Glutamatergic neuron (in vitro differentiated cells): Measurements from ENCODE around the gene CACNA1E. TPM values are rescaled to one million over a fixed set of nuclear protein-coding genes. Genes with fewer than 3 reads are reported as not detected.

Experiments used
- DNase-seq: peaks from one replicate; pipeline ENCODE4 v3.0.0; 2022
- H3K27ac Mint-ChIP-seq: one replicate; pipeline ENCODE4 v1.8.0; 2020; ENCODE audit warnings: mild to moderate bottlenecking, mixed read lengths, inconsistent platforms; ENCODE audit not compliant: unreplicated experiment
- H3K27me3 Mint-ChIP-seq: one replicate; pipeline ENCODE4 v1.8.0; 2020; ENCODE audit warnings: mild to moderate bottlenecking, moderate library complexity, mixed read lengths, inconsistent platforms; ENCODE audit not compliant: unreplicated experiment
- H3K36me3 Mint-ChIP-seq: one replicate; pipeline ENCODE4 v1.8.0; 2020; ENCODE audit warnings: mild to moderate bottlenecking, mixed read lengths, inconsistent platforms; ENCODE audit not compliant: unreplicated experiment
- H3K4me1 Mint-ChIP-seq: one replicate; pipeline ENCODE4 v1.8.0; 2020; ENCODE audit warnings: mild to moderate bottlenecking, low read depth, mixed read lengths, inconsistent platforms; ENCODE audit not compliant: unreplicated experiment
- H3K4me3 Mint-ChIP-seq: one replicate; pipeline ENCODE4 v1.8.0; 2020; ENCODE audit warnings: mild to moderate bottlenecking, mixed read lengths, inconsistent platforms; ENCODE audit not compliant: unreplicated experiment
- H3K9me3 Mint-ChIP-seq: one replicate; pipeline ENCODE4 v1.8.0; 2020; ENCODE audit warnings: mild to moderate bottlenecking, moderate library complexity, mixed read lengths, inconsistent platforms; ENCODE audit not compliant: unreplicated experiment
- total RNA-seq: library from RNA; stranded (reverse); fragmentation: NEBNext Ultra II Directional; extraction: Animal tissue kit (Norgen Biotek cat#: 25700); gene quantifications from one replicate; pipeline ENCODE4 v1.2.1, GENCODE V29; 2021; ENCODE audit not compliant: unreplicated experiment
- TF ChIP-seq, protein P1 (sequence below): fragments of 200-600 bp; sonication (generic); IDR thresholded peaks from one replicate; pipeline ENCODE4 v1.5.0; 2021; ENCODE audit not compliant: partially characterized antibody, unreplicated experiment

Gene CACNA1E
- total RNA-seq, 1 donor from 2014 or later, result 8.8 TPM

DNA sequence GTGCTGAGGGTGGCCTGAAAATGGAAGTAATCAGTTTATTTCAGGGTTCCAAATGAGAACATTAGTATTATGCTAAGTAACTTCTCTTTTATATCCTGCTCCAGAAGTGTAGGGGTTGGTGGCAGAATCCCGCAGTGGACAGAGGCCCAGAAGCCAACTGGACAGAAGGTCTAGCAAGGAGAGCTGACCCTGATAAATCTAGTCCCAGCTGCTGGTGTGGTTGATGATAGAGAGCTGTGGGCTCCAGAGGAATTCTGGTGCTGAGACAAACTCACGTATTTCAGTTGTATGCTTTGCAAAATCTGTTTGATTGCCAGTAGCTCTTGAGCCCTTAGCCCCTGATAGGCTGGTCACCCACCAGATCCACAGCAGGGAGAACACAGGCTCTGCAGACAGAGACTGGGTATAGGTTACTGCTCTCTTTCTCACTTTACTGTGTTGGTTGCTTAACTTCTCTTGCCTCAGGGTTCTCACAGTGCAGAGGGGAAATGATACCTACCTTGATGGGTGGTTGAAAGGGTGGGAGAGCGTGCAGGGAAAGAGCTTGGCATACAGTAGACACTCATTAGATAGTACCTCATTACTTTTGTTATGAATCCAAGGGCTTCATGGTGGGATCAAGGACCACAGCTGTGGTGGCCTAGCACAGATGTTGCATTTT is 29.6 kb upstream of the CACNA1E start:
- no peak for DNase-seq
- Mint-ChIP-seq H3K27me3 (no peaks in the 10 kb centered on the region), H3K36me3 (peaks cover 9% of the 10 kb centered on the region), H3K9me3 (peaks cover 2% of the 10 kb centered on the region), H3K27ac (no peak overlapping the region), H3K4me3 (no peak overlapping the region), H3K4me1 (no peaks in the 10 kb centered on the region)
- TF ChIP-seq, protein P1, sequence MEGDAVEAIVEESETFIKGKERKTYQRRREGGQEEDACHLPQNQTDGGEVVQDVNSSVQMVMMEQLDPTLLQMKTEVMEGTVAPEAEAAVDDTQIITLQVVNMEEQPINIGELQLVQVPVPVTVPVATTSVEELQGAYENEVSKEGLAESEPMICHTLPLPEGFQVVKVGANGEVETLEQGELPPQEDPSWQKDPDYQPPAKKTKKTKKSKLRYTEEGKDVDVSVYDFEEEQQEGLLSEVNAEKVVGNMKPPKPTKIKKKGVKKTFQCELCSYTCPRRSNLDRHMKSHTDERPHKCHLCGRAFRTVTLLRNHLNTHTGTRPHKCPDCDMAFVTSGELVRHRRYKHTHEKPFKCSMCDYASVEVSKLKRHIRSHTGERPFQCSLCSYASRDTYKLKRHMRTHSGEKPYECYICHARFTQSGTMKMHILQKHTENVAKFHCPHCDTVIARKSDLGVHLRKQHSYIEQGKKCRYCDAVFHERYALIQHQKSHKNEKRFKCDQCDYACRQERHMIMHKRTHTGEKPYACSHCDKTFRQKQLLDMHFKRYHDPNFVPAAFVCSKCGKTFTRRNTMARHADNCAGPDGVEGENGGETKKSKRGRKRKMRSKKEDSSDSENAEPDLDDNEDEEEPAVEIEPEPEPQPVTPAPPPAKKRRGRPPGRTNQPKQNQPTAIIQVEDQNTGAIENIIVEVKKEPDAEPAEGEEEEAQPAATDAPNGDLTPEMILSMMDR, result no peak

DNA sequence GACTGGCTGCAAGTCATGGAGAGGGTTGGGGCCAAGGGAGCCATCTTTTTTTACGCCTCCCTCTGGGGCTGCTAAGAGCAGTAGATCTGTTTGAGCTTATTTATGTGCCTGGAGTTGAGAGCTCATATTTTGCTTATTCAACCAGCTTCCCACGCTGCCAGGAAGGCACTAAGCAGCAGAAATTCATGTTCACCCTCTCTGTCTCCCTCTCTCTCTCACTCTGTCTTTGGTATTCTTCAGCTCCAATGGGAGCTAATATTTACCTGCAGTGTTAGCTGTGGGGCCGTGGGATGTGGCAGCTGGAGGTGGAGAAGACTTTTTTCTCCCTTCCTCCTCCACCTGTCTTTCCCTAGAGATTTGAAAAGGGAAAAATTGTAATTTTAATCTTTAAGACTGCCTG is 26.8 kb upstream of the CACNA1E start:
- H3K36me3 Mint-ChIP-seq, result peaks cover 9% of the 10 kb centered on the region
- no peak overlapping the region for H3K27ac Mint-ChIP-seq
- no peak for DNase-seq
- H3K4me3 Mint-ChIP-seq, result no peak overlapping the region
- H3K27me3 Mint-ChIP-seq, result no peaks in the 10 kb centered on the region
- no peaks in the 10 kb centered on the region for H3K4me1 Mint-ChIP-seq
- peaks cover 2% of the 10 kb centered on the region for H3K9me3 Mint-ChIP-seq
- TF ChIP-seq, protein P1, result no peak

DNA sequence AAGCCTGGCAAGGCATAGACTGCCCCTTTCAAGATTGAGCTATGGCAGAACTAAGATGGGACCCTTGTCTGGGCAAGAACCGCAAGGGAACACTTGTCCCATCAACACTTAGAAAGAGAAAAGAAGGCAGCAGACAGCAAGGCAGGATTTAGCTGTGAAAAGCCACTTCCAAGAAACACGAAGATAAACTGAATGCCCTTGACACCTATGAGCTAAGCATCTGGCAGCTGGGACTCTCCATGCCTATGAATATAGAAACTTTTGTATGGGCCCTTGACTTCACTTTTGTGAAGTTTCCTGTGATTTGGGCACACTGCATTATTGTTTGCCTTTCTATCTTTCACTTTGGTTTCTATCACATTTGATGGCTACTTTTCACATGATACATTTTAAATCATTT is 24.9 kb upstream of the CACNA1E start:
- TF ChIP-seq, protein P1, result no peak
- no peaks in the 10 kb centered on the region for H3K4me1 Mint-ChIP-seq
- H3K27me3 Mint-ChIP-seq, result no peaks in the 10 kb centered on the region
- DNase-seq, result no peak
- no peak overlapping the region for H3K27ac Mint-ChIP-seq
- no peak overlapping the region for H3K4me3 Mint-ChIP-seq
- H3K36me3 Mint-ChIP-seq, result peaks cover 9% of the 10 kb centered on the region
- H3K9me3 Mint-ChIP-seq, result peaks cover 2% of the 10 kb centered on the region

DNA sequence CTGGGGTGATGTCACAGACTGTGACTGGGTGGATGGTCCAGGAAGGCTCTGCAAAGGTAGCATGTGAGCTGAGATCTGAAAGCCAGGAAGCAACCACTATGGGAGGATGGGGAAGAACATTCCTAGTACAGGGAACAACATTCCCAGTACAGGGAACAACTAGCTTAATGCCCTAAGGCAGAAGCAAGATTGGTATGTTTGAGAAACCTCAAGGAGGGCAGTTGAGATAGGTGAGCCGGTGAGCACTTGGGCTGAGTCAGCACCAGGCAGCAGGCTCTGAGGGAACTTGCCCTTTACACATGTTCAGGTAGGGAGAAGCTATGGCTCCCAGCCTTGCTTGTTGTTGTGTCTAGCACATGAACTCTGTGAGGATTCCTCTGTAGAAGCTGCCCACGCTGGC is 24.2 kb upstream of the CACNA1E start:
- no peak for DNase-seq
- no peak overlapping the region for H3K27ac Mint-ChIP-seq
- no peaks in the 10 kb centered on the region for H3K27me3 Mint-ChIP-seq
- peaks cover 9% of the 10 kb centered on the region for H3K36me3 Mint-ChIP-seq
- no peaks in the 10 kb centered on the region for H3K4me1 Mint-ChIP-seq
- H3K4me3 Mint-ChIP-seq, result no peak overlapping the region
- peaks cover 2% of the 10 kb centered on the region for H3K9me3 Mint-ChIP-seq
- TF ChIP-seq, protein P1, result no peak

DNA sequence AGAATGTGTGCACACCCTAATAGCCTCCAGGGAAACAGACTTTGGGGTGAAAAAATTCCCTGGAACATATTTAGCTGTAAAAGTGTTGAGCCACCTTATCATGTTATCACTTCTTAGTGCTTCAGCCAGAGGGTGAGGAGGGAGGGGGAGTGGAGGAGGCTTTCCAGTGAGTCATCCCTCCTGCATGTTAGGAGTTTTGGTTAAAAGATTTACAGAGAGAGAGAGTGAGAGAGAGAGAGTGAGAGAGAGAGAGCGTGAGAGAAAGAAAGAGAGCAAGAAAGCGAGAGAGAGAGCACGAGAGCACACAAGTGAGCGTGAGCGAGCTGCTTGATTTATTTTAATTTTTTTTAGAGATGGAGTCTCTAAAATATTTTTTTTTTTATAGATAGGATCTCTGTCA is 13.5 kb upstream of the CACNA1E start:
- Mint-ChIP-seq H3K9me3 (peaks cover 2% of the 10 kb centered on the region), H3K4me1 (no peaks in the 10 kb centered on the region), H3K27ac (no peak overlapping the region), H3K27me3 (no peaks in the 10 kb centered on the region), H3K4me3 (no peak overlapping the region), H3K36me3 (no peaks in the 10 kb centered on the region)
- DNase-seq, result no peak
- TF ChIP-seq, protein P1, result no peak
